IMR-90 (cell line): ENCODE measurements around the gene MAML2.

Experiments
- BHLHE40 ChIP-seq: fragments of 150-350 bp; IDR thresholded peaks from 2 replicates; pipeline ENCODE4 v1.6.1; 2016; ENCODE audit warnings: mild to moderate bottlenecking, low read depth, low read length
- CEBPB ChIP-seq: IDR thresholded peaks from 2 replicates; pipeline ENCODE4 v1.6.1; 2012; ENCODE audit warnings: low read depth, low read length, improper control_type of control experiment
- CHD1 ChIP-seq: IDR thresholded peaks from 2 replicates; pipeline ENCODE4 v1.6.1; 2012; ENCODE audit warnings: low read depth, low read length, improper control_type of control experiment
- CTCF ChIP-seq: conservative IDR thresholded peaks from 2 replicates; pipeline ENCODE4 v1.5.1; 2012; ENCODE audit warnings: mild to moderate bottlenecking, low read depth, low read length, improper control_type of control experiment
- ELK1 ChIP-seq: fragments of 150-350 bp; IDR thresholded peaks from 2 replicates; pipeline ENCODE4 v1.6.1; 2016; ENCODE audit warnings: low read depth, mild to moderate bottlenecking, low read length, moderate library complexity, borderline replicate concordance
- MAFK ChIP-seq: IDR thresholded peaks from 2 replicates; pipeline ENCODE4 v1.6.1; 2012; ENCODE audit warnings: low read depth, low read length, improper control_type of control experiment
- MAZ ChIP-seq: IDR thresholded peaks from 2 replicates; pipeline ENCODE4 v1.6.1; 2012; ENCODE audit warnings: low read depth, mild to moderate bottlenecking, low read length, improper control_type of control experiment, moderate library complexity, borderline replicate concordance
- MXI1 ChIP-seq: IDR thresholded peaks from 2 replicates; pipeline ENCODE4 v1.6.1; 2012; ENCODE audit warnings: low read depth, mild to moderate bottlenecking, low read length, moderate library complexity, borderline replicate concordance
- POLR2A ChIP-seq: IDR thresholded peaks from 2 replicates; pipeline ENCODE4 v1.6.1; 2012; ENCODE audit warnings: mild to moderate bottlenecking, low read depth, low read length
- RAD21 ChIP-seq: IDR thresholded peaks from 2 replicates; pipeline ENCODE4 v1.6.1; 2012; ENCODE audit warnings: low read length, improper control_type of control experiment
- RCOR1 ChIP-seq: IDR thresholded peaks from 2 replicates; pipeline ENCODE4 v1.6.1; 2012; ENCODE audit warnings: mild to moderate bottlenecking, low read length, improper control_type of control experiment; ENCODE audit not compliant: insufficient replicate concordance
- RFX5 ChIP-seq: IDR thresholded peaks from 2 replicates; pipeline ENCODE4 v1.8.0; 2012; ENCODE audit warnings: low read depth, mild to moderate bottlenecking, low read length, moderate library complexity
- SMC3 ChIP-seq: fragments of 150-350 bp; IDR thresholded peaks from 2 replicates; pipeline ENCODE4 v1.6.1; 2016; ENCODE audit warnings: low read depth, mild to moderate bottlenecking, antibody characterized with exemption, low read length, moderate library complexity
- USF2 ChIP-seq: fragments of 150-350 bp; IDR thresholded peaks from 2 replicates; pipeline ENCODE4 v1.6.1; 2017; ENCODE audit warnings: mild to moderate bottlenecking, antibody characterized with exemption, low read length, low read depth

- TF ChIP-seq POLR2A (no peak), RAD21 (no peak), MAZ (no peak), CTCF (no peak), CHD1 (no peak), MAFK (no peak), MXI1 (no peak), USF2 (no peak), RFX5 (no peak), CEBPB (no peak), RCOR1 (no peak), ELK1 (no peak), SMC3 (no peak), BHLHE40 (no peak)
These were observed 270.4 kb downstream of the MAML2 start for GRCh38 chr11:96072592-96072991.
